HG02642 (cell line): ENCODE results near the gene NDUFS7.

Source experiments
- ATAC-seq: cut with Tn5 transposase; IDR thresholded peaks from one replicate; pipeline ENCODE4 v1.9.1; 2021; ENCODE audit warnings: mild to moderate bottlenecking; ENCODE audit not compliant: unreplicated experiment, poor library complexity

The NDUFS7 gene

GRCh38 chr19:1364070-1364704 is 19.5 kb upstream of the NDUFS7 start:
- ATAC-seq: no peak

DNA sequence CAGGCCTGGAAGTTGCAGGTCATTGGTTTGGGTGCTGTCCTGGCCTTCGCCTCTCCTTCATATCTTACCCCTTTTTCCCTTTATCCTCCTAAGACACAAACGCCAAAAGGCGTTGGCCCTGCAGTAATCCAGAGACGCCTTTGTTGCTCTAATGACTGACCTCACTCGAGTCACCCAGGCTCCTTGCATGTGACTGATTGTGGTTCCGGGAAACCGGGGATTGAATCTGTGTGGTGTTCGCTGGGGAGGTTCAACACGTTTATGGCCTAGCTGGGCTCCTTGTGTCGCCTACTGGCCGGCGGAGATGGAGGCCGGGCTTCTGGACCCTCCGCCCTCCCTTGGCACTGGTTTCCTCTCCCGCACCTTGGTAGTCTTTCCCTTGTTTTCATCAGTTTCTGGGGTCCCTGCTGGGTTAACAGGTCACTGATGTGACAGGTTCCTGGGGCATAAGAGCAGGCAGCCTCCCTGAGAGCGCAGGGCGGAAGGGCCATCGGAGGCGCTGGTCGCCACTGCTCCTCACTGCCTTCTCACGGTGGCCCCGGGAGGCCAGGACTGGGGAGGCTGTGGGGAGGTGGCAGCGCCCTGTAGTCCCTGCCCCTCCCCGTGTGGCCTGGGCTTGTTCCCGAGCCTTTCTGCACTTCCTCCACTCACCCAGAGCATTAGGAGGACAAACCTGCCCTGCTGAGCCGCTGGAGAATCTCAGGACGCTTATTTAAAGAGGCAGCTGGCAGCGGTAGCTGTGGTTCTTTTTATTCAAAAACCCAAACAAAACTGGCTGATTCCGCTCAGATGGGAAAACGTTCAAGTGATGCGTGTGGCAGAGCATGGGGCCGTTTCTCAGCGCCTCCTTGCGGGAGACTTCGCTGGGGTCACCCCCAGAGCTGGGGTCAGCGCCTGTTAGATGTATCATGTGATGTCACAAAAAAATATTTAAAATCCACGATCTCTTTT is 18.1 kb upstream of the NDUFS7 start:
- ATAC-seq: no peak

- no peak for ATAC-seq
Observed at GRCh38 chr19:1366296-1366695, 17.4 kb upstream of the NDUFS7 start.

DNA sequence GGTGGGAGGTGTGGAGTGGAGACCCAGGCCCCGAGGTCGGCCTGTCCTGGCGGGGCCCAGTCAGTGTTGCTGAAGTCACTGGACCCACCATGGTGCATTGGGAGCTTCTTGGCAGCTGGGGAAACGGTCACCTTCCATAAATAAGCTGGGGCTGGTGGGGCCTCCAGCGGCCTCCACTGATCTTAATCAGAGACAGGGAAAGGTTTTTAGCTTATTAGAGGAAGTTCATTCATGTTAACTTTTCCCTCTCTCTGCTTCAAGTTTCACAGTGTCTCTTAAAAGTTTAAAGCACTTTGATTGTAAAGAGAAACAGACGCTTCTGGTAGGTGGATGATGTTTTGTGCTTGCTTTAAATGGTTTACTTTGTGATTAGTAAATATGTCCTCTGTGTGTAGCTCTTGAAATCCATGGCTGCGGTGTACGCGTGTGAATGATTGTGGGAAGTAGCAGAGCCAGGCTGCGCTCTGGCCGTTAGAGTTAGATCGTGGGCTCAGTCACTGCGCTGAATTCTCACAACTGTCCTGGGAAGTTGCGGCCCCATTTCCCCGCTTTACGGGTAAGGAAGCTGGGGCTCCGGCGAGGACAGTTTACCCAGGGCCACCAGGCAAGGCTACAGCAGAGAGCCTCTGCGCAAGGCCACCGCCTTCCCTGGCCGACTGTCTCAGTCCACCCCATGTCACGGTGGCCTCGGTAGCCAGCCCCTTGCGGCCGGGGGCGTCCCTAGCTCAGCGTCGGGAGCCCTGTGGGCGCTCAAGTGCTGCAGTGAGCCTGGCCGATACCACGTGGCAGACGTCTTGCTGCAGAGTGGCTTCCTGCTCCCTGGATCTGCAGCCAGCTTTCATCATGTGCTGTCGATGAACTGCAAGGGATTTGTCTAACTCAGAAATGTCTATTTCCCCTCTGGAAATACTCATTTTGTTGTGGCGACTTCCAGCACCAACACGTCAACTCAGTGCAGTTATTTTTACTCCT is 16.5 kb upstream of the NDUFS7 start:
- ATAC-seq: no peak

DNA sequence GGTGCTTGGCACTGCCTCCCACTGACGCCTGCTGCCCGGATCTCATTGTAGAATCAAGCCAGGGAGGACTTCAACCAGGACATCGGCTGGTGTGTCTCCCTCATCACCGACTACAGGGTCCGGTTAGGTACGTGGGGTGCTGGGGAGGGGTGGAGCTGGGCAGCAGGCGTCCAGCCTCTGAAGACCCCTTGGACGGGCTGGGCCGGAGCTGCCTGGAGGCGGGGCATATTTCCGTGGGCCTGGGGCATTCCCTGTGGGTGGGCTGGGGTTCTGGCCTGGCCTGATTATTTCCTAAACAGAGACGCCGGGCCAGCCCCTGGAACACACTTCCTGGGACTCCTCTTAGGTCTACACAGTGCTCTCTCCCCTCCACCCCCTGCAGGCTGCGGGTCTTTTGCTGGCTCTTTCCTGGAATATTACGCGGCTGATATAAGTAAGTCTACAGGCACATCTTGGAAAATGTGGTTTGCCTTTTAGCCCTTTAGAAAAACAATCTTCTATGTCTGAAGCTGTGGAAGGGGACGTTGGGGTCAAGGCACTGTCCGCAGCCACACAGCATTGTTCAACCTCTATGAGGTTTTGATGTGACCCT is 14.4 kb upstream of the NDUFS7 start:
- ATAC-seq: no peak

DNA sequence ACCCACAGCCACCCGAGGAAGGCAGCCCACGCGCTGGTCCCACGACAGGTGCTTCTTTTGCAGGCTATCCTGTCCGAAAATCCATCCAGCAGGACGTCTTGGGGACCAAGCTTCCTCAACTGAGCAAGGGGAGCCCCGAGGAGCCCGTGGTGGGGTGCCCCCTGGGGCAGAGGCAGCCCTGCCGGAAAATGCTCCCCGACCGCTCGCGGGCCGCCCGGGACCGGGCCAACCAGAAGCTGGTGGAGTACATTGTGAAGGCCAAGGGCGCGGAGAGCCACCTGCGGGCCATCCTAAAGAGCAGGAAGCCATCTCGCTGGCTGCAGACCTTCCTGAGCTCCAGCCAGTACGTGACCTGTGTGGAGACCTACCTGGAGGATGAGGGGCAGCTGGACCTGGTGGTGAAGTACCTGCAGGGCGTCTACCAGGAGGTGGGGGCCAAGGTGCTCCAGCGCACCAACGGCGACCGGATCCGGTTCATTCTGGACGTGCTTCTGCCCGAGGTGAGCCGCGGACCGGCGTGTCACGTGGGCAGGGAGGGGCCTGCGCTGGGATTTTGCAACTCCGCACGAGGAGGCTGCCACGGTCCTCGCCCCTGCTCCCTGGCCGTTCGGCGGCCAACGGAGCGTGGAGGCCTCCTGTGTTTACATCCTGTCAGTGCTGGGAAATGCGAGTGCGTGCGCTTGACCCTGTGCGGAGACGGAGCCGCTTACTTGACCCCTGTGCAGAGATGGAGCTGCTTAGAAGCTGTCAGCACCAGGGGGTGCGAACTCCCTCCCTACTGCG is 12.9 kb upstream of the NDUFS7 start:
- no peak for ATAC-seq

DNA sequence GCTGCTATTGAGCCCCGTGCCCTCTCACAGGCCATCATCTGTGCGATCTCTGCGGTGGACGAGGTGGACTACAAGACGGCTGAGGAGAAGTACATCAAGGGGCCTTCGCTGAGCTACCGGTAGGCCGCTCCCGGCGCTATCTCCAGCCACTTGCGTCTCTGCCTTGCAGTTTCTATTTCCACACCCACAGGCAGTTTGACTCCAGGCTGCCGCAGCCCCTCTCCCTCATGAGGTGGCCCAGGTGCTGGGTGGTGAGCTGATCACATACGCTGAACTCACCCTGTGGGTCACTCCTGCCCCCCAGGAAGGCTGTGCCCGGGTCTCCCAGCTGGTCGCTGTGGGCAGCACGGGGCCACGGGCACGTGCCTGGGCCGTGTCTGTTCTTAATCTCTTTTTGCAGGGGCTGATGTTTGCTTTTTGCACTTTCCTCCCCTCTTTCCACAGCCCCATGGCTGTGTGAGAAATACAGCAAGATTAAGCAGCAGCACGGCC is 10.6 kb upstream of the NDUFS7 start:
- ATAC-seq: no peak

- no peak for ATAC-seq
Observed at GRCh38 chr19:1373534-1374249, 10.0 kb upstream of the NDUFS7 start.

DNA sequence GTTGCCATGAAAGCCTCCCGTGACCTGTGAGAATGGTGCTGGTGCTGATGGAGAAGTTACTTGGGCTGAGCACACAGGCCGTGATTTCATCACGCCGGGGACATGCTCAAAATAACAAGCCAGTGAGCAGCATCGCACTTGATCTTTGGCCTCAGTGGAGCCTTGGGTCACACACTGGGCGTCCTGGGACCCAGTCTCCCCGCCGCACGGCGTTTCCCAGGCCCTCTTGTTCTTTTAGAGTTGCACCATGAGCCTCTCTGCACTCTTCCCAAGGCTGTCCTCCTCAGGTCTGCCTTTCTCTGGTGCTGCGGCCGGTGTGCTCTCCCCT is 9.5 kb upstream of the NDUFS7 start:
- no peak for ATAC-seq

- no peak for ATAC-seq
Observed at GRCh38 chr19:1376415-1376805, 7.3 kb upstream of the NDUFS7 start.

DNA sequence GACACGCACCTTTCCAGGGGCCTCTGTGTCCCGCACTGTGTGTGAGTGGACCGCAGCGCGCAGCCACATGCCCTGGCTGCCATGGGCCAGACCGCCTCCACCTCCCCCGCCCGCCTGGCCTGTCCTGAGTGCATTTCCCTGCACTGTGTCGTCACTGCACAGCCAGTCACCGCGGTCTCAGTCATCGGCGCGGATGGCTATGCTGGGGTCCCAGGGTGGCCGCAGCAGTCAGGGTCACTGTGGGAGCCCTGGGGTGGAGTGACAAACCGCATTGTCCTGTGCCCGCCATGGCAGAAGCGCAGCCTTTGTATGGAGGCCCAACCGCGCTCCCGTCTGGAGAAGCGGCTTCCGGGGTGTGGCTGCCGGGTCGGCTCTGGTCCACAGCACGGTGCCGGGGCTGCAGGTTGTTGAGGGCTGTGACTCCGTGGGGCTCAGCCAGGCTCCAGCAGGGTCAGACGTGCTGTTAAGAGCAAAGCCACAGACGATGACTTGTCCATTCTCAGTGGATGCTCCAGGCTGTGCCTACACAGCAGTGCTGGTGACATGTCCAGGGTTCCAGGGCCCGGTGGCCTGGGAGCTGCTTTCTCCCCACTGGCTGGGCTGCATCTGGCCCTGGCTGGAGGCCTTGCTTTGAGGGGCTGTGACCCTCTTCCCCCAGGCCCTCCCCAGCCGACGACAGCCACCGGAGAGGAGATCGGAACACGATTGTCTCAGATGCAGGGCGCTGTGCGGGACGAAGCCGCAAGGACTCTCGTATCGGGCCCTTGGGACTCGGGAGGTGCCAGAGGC is 6.3 kb upstream of the NDUFS7 start:
- ATAC-seq: no peak

- no peak for ATAC-seq
Observed at GRCh38 chr19:1377965-1378785, 5.5 kb upstream of the NDUFS7 start.

DNA sequence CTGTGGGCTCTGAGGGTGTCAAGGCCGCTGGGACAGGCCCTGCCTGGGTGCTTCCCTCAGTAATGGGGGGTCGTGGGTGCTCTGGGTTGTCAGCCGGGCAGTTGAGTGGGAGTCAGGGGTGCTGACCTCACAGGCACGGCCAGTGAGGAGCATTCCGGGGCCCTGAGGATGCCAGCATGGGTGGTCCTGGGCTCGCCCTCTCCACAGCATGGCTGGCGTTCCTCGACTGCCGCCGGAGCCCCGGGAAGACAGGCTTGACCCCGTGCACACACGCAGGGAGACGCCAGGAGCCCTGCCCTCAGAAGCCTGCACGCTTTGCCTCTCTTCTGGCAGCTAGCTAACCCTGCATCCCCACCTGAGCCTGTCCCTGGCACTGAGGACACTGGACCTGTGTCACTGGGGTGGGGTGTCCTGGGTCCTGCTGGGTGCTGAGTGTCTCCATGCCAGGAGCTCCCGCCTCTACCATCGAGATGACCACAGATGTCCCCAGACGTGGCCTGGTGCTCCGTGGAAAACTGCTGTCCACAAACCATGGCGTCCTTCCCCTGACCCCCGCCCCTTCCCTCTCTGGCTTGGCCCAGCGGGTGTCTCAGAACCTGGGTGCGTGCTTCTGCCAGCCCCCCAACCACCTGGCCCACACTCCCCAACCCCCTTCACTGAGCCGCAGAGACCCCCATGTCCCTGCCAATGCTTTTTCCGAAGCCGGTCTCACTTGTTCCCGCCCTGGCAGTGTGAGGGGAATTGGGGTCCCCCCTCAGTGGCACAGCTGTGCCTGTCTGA is 4.4 kb upstream of the NDUFS7 start:
- ATAC-seq: no peak

- ATAC-seq: no peak
Observed at GRCh38 chr19:1379961-1380489, 3.7 kb upstream of the NDUFS7 start.

DNA sequence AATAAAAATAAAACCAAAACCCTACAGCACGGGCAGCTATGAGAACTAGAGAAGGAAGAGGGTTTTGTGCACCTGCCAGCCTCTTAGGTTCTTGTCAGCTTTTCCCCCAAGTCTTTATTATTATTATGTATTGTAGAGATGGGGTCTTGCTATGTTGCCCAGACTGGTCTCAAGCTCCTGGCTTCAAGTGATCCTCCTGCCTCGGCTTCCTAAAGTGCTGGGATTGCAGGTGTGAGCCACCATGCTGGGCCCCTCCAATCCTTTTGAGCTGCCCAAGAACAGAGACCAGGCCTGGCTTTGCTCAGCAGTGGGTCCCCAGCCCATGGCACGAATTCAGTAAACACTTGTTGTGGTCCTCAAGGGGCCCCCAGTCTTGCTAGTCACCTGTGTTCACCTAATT is 1.5 kb upstream of the NDUFS7 start:
- no peak for ATAC-seq

DNA sequence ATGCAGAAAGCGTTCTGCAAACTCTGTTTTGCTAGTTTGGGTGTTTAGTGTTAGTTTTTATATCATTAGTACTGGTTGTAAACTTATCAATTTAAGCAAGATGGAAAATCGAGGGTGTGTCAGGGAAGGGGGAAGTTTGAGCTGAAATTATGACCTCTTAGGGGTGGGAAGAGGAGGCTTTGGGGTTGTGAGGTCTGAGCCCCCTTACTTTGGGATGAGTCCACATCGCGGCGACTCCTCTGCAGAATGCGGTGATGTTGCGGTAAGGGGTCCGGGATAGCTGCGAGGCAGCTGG is 743 bp upstream of the NDUFS7 start:
- no peak for ATAC-seq

GRCh38 chr19:1384085-1384462 is 367 bp downstream of the NDUFS7 start:
- no peak for ATAC-seq
